GM18526 (cell line): ENCODE results near the gene LDLRAD4.

Experiments
- POLR2A ChIP-seq: IDR thresholded peaks from 3 replicates; pipeline ENCODE4 v1.6.1; 2011; ENCODE audit not compliant: insufficient read length; ENCODE audit errors: extremely low read depth

Gene LDLRAD4

DNA sequence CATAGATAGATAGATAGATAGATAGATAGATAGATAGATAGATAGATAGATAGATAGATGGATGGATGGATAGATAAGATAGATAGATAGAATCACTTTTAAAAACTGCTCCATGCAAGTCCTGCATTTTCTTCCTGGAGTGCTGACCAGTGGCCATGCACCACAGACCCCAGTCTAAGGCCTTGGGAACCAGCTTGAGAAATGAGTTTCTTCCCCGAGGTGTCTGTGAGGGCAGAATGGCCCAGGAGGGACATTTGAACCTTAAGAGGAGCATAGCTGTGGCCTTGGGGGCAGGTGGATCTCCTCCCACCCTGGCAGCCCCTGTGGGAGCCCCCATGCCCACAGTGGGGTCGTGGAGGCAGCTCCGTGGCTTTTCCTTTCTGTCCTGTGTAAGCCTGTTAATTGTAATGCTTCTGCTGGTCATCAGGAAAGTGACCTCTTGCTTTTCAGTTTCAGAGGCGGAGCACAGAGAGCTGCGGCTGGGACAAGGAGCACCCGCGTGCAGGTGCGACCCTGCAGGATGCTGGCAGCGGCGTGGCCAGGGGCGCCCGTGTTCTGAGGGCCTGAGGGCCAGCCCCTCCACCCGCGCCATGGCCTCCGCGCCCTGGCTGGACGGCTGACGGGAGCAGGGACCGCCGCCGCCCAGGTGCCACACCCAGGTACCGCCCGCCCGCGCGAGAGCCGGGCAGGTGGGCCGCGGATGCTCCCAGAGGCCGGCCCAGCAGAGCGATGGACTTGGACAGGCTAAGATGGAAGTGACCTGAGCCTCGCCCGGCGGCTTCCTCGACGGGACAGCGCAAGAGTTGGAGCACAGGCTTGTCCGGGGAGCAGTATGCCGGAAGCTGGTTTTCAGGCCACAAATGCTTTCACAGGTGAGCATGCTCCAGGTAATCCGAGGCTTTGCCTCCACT is 168.6 kb downstream of the LDLRAD4 start:
- TF ChIP-seq POLR2A: no peak

DNA sequence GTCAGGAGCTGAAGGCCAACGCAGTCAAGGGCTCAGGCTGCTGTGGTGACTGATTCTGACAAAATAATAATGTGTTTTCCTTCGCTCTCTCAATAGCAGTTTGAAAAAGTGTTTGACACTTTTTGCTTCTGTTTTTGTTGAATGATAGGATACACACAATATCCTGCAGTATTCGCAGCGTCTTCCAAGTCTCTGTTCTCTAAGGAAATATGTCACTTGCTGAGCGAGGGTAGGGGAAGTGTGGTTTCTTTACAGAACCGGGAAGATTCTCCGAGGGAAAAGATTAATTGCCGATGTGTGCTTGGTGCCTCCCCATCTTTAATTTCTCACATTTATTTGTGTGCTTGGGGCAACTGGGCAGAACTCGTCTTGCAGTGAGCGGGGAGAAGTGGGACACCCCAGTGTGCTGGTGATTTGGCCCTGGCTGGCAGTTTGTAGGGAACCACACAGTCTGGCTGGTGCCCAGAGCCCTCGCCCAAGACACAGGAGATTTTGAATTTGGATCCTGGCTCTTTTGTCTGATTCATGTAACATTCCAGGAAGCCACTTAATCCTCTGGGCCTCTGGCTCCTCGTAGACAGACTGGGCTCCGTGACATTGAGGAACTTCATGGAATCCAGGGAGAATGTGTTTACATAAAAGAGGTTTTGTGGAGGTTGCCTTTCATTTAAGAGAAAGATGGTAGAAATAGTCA is 169.4 kb downstream of the LDLRAD4 start:
- TF ChIP-seq POLR2A: no peak

DNA sequence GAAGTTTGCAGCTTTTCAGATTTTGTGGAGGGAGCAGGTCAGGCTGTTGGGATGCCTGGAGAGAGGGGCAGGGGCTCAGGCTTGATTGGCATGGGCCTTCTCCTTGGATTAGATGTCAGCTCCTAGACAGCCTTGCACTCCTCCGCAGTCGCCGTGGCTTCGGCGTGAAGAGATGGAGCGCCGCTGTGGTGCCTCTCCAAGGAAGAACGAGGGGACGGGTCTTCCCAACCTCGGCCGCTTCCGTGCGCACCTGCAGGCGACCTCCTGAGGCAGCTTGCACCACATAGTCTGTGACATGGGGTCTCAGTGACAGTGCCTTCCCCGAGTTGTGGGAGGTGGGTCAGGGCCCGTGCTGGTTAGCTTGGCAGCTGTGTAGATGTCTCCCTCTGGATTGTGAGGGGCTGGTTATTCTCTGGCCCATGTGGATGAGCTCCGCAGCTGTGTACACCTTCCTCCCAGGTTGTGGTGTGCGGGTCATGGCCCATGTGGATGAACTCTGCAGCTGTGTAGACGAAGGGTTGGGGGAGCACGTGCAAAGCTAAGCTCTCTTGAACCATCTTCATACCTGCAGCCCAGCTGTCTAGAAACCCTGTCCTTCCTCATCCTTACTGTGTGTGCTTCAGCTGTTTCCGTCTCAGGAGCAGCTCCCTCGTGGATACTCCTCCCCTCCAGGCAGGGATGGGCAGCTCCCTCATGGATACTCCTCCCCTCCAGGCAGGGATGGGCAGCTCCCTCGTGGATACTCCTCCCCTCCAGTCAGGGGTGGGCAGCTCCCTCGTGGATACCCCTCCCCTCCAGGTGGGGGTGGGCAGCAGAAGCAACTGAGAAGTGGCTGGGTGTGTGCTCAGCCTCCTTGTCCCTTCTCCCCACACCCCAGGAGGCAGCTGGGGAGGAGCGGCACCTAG is 170.3 kb downstream of the LDLRAD4 start:
- no peak for TF ChIP-seq POLR2A

DNA sequence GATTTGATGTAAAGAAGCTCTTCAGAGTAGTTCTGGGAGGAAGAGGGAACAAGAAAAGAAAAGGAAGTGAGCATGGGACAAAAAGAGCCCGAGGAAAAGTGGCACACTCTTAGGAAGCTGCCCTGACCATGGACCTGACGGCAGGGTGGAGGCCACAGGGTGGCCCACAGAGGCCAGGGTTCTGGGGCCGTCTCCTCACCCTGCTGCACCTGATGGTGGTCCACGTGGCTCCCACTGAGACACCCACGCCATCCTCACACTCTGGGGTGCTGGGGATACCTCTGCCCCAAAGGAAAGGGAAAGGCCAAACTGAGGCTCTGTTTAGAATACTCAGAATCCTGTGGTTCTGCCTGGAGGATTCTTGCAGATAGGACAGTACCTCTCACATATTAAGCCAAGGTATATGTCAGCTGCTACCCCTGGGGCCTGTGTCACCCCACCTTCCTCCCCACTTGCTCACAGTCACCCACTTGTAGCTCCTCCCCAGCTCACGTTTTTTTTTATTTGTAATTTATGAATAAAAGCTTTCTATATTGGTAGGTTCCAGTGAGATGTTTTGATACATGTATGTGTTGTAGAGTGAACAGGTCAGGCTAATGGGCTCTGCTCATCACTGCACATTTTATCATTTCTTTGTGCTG is 171.1 kb downstream of the LDLRAD4 start:
- TF ChIP-seq POLR2A: no peak

DNA sequence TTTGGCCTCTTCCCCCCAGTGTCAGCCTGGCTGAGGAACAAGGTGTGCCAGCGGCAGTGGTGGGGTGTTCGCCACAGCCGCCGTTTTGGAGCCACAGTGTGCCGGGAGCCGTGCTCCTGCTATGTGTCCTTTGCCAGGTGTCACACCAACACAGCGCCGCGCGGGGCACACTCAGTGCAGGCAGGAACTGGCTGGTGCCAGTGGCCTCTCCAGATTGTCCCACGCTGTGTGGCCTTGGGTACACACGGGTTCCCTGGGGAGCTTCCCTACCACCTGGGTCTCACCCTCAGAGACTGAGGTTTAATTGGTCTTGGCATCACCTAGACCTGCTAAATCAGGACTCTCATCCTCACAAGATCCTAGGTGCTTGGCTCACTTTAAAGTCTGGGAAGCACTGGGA is 171.6 kb downstream of the LDLRAD4 start:
- TF ChIP-seq POLR2A: no peak

DNA sequence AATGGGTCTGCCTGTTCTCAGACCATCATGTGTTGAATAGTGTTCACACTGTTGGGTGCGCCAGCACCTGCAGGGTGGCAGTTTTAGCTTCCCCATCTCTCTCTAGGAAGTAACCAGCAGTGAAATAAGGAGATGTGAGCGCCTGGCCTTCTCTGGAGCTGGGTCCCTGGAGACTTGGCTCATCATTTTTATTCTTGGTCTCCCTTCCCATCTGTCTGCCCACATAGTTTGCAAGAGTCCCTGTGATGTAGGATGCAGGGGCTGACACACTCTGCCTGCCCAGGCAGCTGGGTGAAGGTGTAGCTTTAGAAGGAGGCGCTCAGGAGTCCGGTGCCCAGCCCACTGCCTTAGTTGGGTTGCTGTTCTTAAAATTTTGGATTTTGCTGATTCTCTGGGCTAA is 172.2 kb downstream of the LDLRAD4 start:
- no peak for TF ChIP-seq POLR2A

DNA sequence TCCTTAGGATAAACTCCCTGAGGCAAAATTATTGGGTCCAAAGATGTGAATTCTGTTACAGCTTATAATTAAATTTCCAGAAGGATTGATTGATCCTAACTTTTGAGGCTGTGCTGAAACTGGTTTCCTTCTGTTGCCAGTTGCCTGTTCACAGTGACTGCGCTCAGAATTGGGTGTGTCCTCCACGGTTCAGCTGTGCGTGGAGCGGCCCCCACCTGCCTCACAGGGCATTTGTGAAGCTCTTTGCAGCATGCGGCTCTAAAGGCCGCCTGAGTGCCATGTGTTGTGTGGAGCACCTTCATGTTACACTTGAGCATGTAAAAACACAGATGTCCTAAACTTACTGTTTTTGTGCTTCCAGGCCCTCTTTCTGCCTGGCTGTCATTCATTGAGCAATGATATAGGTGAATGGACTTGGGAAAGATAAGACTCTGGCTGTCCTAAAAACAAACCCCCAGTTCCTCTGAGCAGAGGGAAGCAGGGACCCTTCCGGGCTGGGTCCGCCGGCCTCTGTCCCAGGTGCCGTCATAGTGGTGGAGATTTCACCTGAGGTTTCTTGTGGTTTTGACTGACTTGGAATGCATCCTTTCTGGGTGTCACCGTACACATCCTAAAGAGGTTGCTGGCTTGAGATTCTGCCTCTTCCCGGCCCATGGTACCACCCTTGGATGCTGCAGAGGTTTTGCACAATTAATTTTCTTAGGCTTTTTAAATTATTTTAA is 173.6 kb downstream of the LDLRAD4 start:
- no peak for TF ChIP-seq POLR2A

DNA sequence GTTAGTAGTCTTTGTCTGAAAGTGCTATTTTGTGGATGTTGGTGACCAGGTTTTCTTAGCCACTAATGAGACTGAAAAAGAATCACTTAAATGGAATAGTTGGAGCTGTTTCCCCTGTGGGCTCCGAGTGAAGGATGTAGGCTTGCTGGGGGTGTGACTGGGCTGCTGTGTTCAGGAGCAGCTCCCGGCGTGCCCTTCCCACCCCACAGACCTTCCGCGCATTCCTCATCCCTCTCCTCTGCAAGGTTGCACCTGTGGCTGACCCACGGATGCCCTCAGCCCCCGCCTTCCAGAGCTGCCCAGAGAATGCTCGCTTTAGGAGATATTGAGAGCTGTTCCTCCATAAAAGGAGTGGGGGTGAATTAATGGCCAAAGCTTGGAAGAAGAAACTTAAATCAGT is 174.3 kb downstream of the LDLRAD4 start:
- no peak for TF ChIP-seq POLR2A

DNA sequence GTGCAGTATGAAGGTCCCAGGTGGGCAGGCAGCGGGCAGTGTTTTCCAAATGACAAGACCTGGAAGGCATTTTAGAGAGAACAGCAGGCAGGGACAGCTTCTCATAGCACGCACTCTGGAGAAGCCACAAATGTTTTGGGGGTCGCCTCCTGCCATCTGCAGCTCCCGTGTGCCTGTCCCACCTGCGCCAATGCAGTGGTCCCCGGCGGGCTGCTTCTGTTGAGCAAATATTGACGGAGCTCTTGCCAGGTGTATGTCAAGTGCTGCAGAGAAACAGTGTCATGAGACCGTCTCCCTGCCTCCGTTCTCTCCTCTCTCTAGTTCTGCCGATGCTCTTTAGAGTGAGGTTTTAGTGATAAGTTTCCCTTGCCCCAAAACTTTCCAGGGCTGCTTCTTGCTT is 174.8 kb downstream of the LDLRAD4 start:
- TF ChIP-seq POLR2A: no peak

DNA sequence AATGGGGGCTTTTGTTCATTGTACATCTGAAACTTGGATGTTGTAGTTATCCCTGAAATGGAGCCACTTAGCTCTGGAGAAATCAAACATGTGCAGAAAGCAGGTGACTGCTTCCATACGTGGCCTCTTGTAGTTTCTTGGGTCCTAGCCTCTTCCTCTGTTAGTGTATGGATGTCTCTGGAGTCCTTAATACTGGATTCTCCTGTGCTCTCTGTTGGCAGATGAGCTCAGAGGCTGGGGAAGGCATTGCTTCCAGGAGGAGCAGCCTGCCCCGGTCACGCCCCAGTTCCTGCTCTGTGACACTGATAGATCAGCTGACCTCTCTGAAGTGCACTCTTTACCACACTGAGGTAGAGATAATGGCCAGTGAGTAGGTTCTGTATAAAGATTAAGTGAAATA is 176.2 kb downstream of the LDLRAD4 start:
- no peak for TF ChIP-seq POLR2A

DNA sequence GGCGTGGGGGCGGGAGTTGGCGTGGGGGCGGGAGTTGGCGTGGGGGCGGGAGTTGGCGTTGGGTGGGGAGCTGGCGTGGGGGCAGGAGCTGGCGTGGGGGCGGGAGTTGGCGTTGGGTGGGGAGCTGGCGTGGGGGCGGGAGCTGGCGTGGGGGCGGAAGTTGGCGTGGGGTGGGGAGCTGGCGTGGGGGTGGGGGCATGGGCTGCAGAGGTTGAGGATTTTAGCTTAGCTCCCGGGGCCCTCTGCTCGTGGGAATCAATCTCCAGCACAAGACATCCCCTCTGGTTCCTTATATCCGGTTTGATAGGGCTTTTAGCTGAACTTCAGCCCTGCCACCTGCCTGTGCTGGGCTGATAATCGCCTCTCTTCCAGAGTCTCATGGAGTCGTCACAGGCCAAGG is 177.0 kb downstream of the LDLRAD4 start:
- no peak for TF ChIP-seq POLR2A

DNA sequence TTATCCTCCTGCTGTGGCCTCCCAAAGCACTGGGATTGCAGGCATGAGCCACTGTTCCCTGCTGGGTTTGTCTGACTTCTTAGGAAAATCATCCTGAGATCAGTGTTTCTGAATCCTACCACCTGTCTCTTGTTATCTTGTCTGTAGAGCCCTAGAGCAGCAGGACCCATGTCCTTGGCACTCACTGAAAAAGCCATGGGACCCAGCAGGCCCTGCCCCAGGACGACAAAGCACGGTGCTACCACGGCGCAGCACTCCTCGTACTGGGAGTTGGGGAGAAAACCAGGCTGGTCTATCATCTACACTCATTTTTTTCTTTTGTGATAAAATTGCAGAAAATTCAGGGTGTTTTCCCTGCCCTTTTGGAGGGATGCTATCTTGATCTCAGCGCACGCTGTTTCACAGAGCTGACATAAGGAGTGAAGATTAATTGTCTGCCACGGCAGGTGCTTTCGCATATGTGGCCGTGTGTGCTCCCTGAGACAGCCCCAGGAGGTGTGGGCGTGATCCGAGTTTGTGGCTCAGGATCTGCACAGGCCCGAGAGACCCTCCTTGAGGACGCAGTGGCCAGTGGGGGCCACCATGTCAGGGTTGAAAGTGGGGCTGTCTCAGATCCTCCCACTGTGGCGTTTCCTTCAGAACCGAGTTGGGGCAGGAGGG is 179.1 kb downstream of the LDLRAD4 start:
- no peak for TF ChIP-seq POLR2A

DNA sequence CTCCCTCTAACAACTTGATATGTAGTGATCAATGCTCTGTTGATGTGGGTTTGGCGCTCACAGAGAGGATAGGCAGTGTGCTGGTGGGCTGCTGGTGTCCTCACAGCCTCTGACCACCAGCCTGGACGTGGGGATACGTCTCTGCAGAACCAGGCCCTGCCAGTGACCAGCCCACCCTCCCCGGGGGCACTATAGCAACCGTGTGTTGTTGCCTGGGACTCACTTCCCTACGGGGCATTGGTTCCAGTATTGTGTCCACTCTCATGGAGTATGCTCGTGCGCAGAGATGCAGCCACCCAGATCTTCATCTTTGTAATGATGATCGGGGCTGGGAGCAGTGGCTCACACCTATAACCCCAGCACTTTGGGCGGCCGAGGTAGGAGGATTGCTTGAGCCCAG is 180.1 kb downstream of the LDLRAD4 start:
- TF ChIP-seq POLR2A: no peak

DNA sequence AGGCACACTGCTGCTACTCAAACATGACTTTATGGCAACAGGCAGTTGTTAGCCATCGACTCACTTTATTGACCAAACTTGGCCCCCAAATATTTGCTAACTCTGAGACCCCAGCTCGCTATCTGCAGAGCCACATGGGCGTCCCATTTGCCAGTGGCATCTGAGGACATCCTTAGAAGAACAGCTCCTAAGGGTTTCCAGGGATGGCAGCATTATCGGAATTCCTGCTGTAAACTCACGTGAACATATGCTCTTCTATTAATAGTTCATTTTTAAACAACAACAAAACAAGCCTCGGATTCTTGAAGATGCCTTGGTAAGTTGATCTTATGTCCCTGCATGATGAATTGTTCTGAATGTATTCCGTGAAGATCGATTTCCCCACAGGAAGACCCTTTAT is 181.0 kb downstream of the LDLRAD4 start:
- TF ChIP-seq POLR2A: no peak
